Activated naive CD4-positive, alpha-beta T cell treated with Interleukin-2 at 50 U/mL for 16 hours (primary cell): ENCODE results near the gene PCDHGA6.
"Not testable (repeated sequence)": the region's sequence is repeated elsewhere in the genome, so short reads cannot be mapped to it uniquely, and the experiment has no call there.

Experiments
- DNase-seq: peaks from one replicate; pipeline ENCODE4 v3.0.0-alpha.2; 2020

The PCDHGA6 gene

DNA sequence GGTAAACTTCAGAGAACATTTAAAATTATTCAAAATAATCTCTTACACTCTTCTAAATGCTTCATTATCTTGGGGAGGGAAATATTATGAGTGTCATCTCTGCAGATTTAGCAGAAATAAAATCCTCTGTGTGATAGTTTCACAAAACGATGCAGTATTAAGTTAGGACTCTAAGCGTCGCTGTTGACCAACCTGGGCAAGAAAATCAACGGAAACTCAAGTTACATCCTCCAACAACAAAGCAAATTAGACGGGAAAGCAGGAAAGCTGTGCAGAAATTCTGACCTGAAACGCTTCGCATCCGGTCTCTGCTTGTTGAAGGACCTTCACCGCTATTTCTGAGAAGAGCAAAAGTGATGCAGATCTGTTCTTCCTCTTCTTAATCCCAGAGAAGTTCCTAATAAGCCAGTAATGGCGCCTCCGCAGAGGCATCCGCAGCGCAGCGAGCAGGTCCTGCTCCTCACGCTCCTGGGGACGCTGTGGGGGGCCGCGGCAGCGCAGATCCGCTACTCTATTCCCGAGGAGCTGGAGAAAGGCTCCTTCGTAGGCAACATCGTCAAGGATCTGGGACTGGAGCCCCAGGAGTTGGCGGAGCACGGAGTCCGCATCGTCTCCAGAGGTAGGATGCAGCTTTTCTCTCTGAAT lies at the start of gene PCDHGA6:
Gene PCDHGA6 (plus strand): TSS at position 219 of the 645 bp plus-strand sequence. CDS start 193 bp downstream, at position 412.
- DNase-seq, result no peak

GRCh38 chr5:141326088-141326854 lies 47.4 kb upstream of the PCDHGA6 start:
- DNase-seq, result peak; percentile 77

GRCh38 chr5:141328231-141328630 lies 45.5 kb upstream of the PCDHGA6 start:
- no peak for DNase-seq

GRCh38 chr5:141330299-141331080 lies 43.2 kb upstream of the PCDHGA6 start, which contains the start of gene PCDHGA1:
Gene PCDHGA1 (plus strand): TSS chr5:141330514.
- DNase-seq, result peak; percentile 37

DNA sequence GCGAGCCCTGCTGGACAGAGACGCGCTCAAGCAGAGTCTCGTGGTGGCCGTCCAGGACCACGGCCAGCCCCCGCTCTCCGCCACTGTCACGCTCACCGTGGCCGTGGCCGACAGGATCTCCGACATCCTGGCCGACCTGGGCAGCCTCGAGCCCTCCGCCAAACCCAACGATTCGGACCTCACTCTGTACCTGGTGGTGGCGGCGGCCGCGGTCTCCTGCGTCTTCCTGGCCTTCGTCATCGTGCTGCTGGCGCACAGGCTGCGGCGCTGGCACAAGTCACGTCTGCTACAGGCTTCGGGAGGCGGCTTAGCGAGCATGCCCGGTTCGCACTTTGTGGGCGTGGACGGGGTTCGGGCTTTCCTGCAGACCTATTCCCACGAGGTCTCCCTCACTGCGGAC lies 41.1 kb upstream of the PCDHGA6 start:
- DNase-seq, result not testable (repeated sequence)

- DNase-seq, result no peak
These were observed 35.0 kb upstream of the PCDHGA6 start, which contains the start of gene PCDHGA2 for GRCh38 chr5:141338538-141339306. Gene PCDHGA2 (plus strand): TSS chr5:141338760.

DNA sequence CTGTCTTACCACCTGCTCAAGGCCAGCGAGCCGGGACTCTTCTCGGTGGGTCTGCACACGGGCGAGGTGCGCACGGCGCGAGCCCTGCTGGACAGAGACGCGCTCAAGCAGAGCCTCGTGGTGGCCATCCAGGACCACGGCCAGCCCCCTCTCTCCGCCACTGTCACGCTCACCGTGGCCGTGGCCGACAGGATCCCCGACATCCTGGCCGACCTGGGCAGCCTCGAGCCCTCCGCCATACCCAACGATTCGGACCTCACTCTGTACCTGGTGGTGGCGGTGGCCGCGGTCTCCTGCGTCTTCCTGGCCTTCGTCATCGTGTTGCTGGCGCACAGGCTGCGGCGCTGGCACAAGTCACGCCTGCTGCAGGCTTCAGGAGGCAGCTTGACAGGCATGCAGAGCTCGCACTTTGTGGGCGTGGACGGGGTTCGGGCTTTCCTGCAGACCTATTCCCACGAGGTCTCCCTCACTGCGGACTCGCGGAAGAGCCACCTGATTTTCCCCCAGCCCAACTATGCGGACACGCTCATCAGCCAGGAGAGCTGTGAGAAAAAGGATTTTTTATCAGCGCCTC lies 32.8 kb upstream of the PCDHGA6 start:
- DNase-seq, result not testable (repeated sequence)

GRCh38 chr5:141342773-141343172 lies 30.9 kb upstream of the PCDHGA6 start:
- no peak for DNase-seq

- DNase-seq, result no peak
These were observed 30.3 kb upstream of the PCDHGA6 start, which contains the start of gene PCDHGA3 for GRCh38 chr5:141343242-141343952. Gene PCDHGA3 (plus strand): TSS chr5:141343829. CDS start chr5:141344034, 205 bp downstream.

- no peak for DNase-seq
These were observed 29.7 kb upstream of the PCDHGA6 start for GRCh38 chr5:141343953-141344463.

DNA sequence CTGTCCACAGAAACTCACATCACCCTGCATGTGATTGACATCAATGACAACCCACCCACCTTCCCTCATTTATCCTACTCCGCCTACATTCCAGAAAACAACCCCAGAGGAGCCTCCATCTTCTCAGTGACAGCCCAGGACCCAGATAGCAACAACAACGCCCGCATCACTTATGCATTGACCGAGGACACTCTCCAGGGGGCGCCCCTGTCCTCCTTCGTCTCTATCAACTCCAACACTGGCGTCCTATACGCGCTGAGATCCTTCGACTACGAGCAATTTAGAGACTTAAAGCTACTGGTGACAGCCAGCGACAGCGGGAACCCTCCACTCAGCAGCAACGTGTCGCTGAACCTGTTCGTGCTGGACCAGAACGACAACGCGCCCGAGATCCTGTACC lies 28.4 kb upstream of the PCDHGA6 start:
- no peak for DNase-seq

GRCh38 chr5:141346017-141346416 lies 27.7 kb upstream of the PCDHGA6 start:
- not testable (repeated sequence) for DNase-seq

DNA sequence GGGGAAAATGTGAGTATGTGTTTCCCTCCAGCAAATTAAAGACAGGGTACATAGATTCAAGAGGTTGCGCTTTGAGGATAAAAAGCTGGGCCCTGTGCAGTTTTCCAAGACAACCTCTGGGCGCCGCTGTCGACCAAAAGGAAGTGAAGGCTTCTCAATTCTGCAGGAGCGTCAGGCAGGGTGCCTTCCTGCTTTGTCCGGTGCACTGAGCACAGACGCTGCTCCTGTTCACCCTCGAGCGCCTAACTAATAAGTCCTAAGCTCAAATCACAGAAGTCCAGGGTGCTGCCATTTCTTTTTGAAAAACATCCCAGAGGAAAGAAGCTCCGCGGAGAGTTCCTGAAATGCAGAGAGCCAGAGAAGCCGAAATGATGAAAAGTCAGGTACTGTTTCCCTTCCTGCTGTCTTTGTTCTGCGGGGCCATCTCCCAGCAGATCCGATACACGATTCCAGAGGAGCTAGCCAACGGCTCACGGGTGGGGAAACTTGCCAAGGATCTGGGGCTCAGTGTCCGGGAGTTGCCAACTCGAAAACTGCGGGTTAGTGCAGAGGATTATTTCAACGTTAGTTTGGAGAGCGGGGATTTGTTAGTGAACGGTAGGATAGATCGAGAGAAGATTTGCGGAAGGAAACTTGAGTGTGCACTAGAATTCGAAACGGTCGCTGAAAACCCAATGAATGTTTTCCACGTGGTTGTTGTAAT lies 23.6 kb upstream of the PCDHGA6 start, which contains the start of gene PCDHGB1:
Gene PCDHGB1 (plus strand): TSS at position 183 of the 703 bp plus-strand sequence. CDS start 162 bp downstream, at position 345.
- DNase-seq, result peak; percentile 37

DNA sequence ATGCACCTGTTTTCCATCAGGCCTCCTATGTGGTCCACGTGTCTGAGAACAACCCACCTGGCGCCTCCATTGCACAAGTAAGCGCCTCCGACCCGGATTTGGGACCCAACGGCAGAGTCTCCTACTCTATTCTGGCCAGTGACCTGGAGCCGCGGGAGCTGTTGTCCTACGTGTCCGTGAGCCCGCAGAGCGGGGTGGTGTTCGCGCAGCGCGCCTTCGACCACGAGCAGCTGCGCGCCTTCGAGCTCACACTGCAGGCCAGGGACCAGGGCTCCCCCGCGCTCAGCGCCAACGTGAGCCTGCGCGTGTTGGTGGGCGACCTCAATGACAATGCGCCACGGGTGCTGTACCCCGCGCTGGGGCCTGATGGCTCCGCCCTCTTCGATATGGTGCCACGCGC lies 22.1 kb upstream of the PCDHGA6 start:
- no peak for DNase-seq

- DNase-seq, result no peak
These were observed 18.7 kb upstream of the PCDHGA6 start, which contains the start of gene PCDHGA4 for GRCh38 chr5:141354900-141355469. Gene PCDHGA4 (plus strand): TSS chr5:141355021. CDS start chr5:141355108, 87 bp downstream.

DNA sequence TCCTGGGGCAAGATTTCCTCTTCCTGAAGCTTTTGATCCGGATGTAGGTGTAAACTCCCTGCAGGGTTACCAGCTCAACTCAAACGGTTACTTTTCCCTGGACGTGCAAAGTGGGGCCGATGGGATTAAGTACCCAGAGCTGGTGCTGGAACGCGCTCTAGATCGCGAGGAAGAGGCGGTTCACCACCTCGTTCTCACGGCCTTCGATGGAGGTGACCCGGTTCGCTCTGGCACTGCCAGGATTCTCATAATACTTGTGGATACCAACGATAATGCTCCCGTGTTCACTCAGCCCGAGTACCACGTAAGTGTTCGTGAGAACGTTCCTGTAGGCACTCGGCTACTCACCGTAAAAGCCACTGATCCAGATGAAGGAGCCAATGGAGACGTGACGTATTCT lies 18.1 kb upstream of the PCDHGA6 start:
- no peak for DNase-seq

- DNase-seq, result no peak
These were observed 17.6 kb upstream of the PCDHGA6 start for GRCh38 chr5:141356133-141356532.

GRCh38 chr5:141356950-141357349 lies 16.7 kb upstream of the PCDHGA6 start:
- no peak for DNase-seq

GRCh38 chr5:141359790-141360426 lies 13.8 kb upstream of the PCDHGA6 start, which contains the start of gene PCDHGB2:
Gene PCDHGB2 (plus strand): TSS chr5:141359994. CDS start chr5:141360136, 142 bp downstream.
- no peak for DNase-seq
